Bone marrow (tissue), 2 donors: ENCODE results near the gene RAPGEF3.

Experiments used
- DNase-seq, 2 donors: peaks; one replicate each; lab custom pipeline; 2025; lab: John Stamatoyannopoulos, UW

The RAPGEF3 gene

DNA sequence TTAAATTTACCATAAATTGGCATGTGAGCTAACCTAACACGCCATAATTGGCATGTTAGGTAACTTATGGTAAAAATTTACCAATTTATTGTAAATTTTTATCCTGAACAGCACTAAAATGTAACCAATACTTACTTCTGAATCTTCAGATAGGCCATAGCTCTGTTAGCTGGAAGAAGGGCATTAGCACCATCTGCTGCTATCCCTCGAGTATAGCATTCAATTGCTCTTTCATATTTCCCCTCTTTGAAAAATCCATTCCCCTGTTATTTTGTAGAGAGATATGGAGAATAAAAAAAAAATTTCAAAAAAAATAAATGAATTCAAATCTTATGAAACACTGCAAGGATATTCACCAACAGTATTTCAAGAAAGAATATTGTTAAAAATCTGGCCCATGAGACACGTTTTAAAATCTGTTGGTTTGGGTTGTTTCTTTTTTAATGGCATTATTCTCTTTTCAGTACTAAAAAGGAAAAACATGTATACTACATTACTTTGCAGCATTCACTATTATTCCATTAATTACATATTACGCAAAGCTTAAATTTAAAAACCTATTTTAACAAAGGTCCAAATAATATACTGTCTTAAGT, 71.9 kb downstream of the RAPGEF3 start:
- peak in 1 of 2 donors; percentile 21 for DNase-seq
